Astrocyte of the spinal cord (primary cell): ENCODE results near the gene HOXB8.

ENCODE experiments used
- DNase-seq: peaks from one replicate; pipeline ENCODE4 v3.0.0; 2011; ENCODE audit warnings: low read depth, low spot score
- H3K4me3 ChIP-seq: 2 replicates; pipeline ENCODE4 v1.5.1; 2011; ENCODE audit warnings: low read depth, mild to moderate bottlenecking, low read length, moderate library complexity
- in situ Hi-C: cut with HindIII; loops from 2 replicates; pipeline ENCODE4 v1.10.0; 2017; ENCODE audit warnings: low sequenced_read_pairs
- TF ChIP-seq, protein P1 (sequence below): IDR thresholded peaks from 2 replicates; pipeline ENCODE4 v1.5.1; 2012; ENCODE audit warnings: low read depth, mild to moderate bottlenecking, low read length, inconsistent platforms

Gene HOXB8

DNA sequence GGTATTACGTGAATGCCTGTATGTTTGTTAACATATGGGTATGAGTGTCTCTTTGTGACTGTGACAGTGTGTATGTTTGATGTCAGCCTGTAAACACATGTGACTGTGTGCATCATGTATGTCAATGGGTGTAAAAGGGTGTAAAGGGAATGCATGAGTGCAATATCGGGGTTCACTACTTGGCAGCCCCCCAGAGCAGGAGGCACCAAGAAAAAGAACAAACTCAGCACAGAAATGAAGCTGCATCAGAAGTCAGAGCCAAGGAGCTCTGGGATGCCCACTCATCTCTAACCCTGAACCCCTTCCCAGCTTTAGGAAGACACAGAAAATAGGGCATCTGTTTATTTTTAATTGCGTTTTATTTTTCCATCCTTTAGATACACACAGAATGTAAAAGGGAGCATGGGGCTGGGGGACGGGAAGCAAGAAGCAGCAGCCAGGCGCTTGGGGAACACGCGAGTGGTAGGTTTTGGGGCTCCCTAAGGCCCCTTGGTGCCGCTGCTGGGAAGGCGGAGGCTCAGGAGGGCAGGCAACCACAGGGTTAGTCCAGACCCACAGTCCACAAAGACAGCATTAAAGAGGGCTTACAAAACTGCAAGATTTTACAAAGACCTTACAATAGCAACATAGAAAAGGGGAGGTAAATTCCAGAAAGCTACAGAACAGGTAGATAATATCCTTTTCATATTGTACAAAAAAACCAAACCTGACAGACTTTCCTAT lies 8.0 kb downstream of the HOXB8 start:
- DNase-seq: peak; percentile 13
- TF ChIP-seq, protein P1, sequence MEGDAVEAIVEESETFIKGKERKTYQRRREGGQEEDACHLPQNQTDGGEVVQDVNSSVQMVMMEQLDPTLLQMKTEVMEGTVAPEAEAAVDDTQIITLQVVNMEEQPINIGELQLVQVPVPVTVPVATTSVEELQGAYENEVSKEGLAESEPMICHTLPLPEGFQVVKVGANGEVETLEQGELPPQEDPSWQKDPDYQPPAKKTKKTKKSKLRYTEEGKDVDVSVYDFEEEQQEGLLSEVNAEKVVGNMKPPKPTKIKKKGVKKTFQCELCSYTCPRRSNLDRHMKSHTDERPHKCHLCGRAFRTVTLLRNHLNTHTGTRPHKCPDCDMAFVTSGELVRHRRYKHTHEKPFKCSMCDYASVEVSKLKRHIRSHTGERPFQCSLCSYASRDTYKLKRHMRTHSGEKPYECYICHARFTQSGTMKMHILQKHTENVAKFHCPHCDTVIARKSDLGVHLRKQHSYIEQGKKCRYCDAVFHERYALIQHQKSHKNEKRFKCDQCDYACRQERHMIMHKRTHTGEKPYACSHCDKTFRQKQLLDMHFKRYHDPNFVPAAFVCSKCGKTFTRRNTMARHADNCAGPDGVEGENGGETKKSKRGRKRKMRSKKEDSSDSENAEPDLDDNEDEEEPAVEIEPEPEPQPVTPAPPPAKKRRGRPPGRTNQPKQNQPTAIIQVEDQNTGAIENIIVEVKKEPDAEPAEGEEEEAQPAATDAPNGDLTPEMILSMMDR: no peak
- in situ Hi-C loops: no loop called here
- H3K4me3 ChIP-seq: peak overlapping the region; percentile 57

DNA sequence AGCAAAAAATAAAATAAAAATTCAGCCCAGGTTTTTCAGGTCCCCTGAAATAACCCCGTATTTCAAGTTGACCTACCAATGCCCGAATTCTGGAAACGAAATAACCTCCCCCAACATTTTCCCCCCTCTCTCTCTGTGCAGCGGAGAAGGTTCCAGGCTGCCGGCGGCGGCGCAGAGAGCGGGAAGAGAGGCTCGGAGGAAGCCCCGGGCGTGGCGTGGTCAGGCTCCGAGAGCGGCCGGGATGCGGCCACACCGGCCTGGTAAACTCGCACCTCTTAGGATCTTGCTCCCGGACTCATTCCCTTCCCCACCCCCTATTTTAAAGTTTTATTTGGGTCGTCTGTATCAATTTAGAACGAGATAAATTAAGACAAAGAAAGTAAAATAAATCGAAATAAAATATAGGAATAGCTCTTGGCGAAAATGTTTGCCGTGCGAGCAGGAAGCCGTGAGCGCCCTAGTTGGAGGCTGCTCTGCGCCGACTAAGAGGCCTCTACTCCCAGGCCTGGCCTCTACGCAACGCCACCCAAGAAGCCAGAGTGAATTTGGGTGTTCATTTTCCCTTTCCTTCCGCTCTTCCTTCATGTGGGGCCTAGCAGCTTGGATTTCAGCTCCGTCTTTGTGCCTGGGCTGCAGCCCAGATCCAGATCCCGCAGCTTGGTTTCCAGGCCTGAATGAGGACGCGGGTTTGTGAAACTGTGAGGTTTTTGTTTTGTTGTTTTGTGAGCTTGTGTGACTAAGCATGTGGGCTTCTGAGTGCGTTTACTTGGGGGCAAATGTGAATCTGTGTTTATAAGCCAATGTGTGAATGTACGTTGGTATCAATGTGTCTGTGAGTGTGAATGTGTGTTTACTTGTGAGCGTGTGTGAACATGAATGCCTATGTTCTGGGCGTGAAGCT lies 8.9 kb downstream of the HOXB8 start:
- H3K4me3 ChIP-seq: peak overlapping the region; percentile 57
- in situ Hi-C loops: no loop called here
- peak; percentile 53 for DNase-seq
- TF ChIP-seq, protein P1: no peak

DNA sequence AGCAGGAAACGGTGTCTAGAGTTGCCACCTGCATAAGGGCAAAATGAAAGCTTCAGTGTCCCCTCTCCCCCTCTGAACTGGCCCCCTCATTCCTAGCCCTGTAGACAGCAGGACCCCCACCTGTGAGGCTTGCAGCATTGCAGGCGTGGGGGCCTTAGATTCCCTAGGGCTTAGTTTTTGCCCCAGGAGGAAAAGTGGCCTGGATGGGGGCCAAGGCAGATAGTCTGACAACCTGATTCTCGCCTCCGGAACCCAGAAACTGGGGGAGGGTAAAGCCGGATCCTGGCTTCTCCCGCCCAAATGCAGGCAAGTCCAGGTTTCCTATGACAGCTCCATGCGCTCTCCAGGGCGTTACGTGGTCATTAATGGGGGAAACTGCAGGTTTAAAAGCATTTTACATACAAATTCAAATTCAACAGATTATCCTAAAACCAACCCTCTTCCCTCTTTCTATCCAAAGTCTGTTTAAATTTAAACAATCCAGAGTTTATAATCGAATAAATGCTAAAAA lies 9.6 kb downstream of the HOXB8 start:
- H3K4me3 ChIP-seq: peak overlapping the region; percentile 57
- peak; percentile 67 for DNase-seq
- TF ChIP-seq, protein P1: no peak
- in situ Hi-C loops: no loop called here

DNA sequence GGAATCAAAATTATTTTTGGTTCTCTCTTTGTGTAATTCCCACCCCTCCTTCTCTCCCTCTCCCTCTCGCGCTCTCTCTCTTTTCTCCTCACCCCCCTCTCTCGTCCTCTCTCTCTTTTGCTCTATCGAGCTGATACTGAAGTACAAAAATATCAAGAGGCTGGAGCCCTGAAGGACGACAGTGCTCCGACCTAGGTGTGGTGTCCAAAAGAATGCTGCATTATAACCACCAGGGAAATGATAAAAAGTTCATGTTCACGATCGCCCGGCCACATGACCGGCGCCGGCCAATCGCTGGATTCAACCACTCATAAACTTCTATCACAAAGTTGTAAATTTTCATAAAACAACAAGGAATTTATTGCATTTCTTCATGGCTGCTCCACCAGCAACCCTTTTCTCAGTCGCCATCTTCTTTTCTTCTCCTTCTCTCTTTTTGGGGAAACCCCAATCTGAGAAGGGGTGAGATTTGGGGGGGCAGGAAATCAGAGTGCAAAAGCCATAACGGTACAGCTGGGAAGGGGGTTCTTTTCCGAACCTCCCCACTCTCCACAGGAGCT lies 10.2 kb downstream of the HOXB8 start, which contains the start of gene HOXB6:
Gene HOXB6, minus strand, starts transcription at position 217 of the 560 bp plus-strand sequence. CDS start 6,836 bp downstream, outside the sequence.
- DNase-seq: peak; percentile 91
- TF ChIP-seq, protein P1: no peak
- in situ Hi-C loops: no loop called here
- H3K4me3 ChIP-seq: peak within 1 kb of the TSS; percentile 57

DNA sequence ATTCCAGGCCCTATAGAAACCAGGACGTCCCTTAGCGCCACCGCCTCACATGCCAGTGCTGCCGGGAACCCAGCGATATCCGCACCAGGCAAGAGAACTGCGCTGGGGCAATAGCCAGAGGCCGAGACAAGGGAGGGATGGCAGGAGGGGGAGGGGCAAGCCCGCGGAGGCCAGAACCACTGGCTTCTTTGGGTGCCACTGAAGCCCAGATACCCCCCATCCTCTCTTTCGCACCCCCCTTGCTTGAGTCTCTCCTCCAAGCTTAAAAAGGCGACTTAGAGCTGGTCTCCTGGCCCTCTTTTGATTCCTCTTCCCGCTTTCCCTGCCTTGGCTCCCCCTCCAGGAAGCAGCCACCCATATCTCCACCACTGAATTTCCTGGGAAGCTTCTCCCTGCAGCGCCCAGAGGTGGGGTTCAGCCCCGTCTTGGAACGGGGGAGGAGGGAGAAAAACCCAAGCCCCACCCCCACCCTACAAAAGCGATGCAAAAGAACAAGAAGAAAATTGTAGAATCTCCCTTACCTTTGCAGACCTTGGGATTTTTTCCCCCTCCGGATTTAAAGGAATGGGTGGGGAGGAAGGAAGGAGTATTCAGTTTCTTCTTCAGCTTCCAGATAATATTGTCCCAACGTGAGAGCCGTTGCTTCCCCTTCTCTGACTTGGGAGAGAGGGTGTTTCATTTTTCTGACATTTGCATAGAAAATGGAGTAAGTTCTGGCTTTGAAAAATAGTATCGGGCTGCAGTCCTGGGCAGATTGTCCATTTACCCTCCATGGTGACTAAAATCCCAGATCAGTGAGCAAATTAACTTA lies 10.9 kb downstream of the HOXB8 start:
- peak overlapping the region; percentile 57 for H3K4me3 ChIP-seq
- in situ Hi-C loops: no loop called here
- no peak for DNase-seq
- TF ChIP-seq, protein P1: no peak
